T1000 (cell line): ENCODE results near the gene MRPL52.
"Not testable (repeated sequence)": the region's sequence is repeated elsewhere in the genome, so short reads cannot be mapped to it uniquely, and the experiment has no call there.

Experiments
- DNase-seq: peaks from one replicate; lab custom pipeline; 2025; ENCODE audit warnings: mixed read lengths; lab: John Stamatoyannopoulos, UW

The MRPL52 gene

GRCh38 chr14:22839159-22839779, 9.6 kb downstream of the MRPL52 start:
- DNase-seq, result no peak

GRCh38 chr14:22841311-22841710, 11.6 kb downstream of the MRPL52 start:
- DNase-seq, result no peak

- DNase-seq, result no peak
These were observed 12.1 kb downstream of the MRPL52 start for GRCh38 chr14:22841769-22842168.

- no peak for DNase-seq
These were observed 12.8 kb downstream of the MRPL52 start for GRCh38 chr14:22842211-22843122.

- no peak for DNase-seq
These were observed 13.6 kb downstream of the MRPL52 start for GRCh38 chr14:22843123-22843925.

- DNase-seq, result no peak
These were observed 14.8 kb downstream of the MRPL52 start for GRCh38 chr14:22844221-22845102.

- no peak for DNase-seq
These were observed 15.4 kb downstream of the MRPL52 start for GRCh38 chr14:22845103-22845394.

- no peak for DNase-seq
These were observed 16.3 kb downstream of the MRPL52 start for GRCh38 chr14:22845821-22846625.

- no peak for DNase-seq
These were observed 17.2 kb downstream of the MRPL52 start for GRCh38 chr14:22846811-22847307.

- no peak for DNase-seq
These were observed 18.1 kb downstream of the MRPL52 start for GRCh38 chr14:22847661-22848341.

- DNase-seq, result no peak
These were observed 18.9 kb downstream of the MRPL52 start for GRCh38 chr14:22848351-22849164.

GRCh38 chr14:22849212-22849819, 19.6 kb downstream of the MRPL52 start:
- DNase-seq, result no peak

GRCh38 chr14:22850944-22851764, 21.5 kb downstream of the MRPL52 start:
- peak; percentile 38 for DNase-seq

GRCh38 chr14:22852178-22852577, 22.5 kb downstream of the MRPL52 start:
- not testable (repeated sequence) for DNase-seq

GRCh38 chr14:22852599-22852939, 22.9 kb downstream of the MRPL52 start:
- no peak for DNase-seq

- DNase-seq, result peak; percentile 74
These were observed 23.5 kb downstream of the MRPL52 start for GRCh38 chr14:22852940-22853767.

GRCh38 chr14:22854296-22854695, 24.6 kb downstream of the MRPL52 start:
- DNase-seq, result not testable (repeated sequence)
